NCI-H524 (cell line): ENCODE measurements around the gene NRXN3.

Experiments used
- DNase-seq, 2 experiments: peaks; one replicate each; lab custom pipeline; 2025; lab: John Stamatoyannopoulos, UW

The NRXN3 gene

DNA sequence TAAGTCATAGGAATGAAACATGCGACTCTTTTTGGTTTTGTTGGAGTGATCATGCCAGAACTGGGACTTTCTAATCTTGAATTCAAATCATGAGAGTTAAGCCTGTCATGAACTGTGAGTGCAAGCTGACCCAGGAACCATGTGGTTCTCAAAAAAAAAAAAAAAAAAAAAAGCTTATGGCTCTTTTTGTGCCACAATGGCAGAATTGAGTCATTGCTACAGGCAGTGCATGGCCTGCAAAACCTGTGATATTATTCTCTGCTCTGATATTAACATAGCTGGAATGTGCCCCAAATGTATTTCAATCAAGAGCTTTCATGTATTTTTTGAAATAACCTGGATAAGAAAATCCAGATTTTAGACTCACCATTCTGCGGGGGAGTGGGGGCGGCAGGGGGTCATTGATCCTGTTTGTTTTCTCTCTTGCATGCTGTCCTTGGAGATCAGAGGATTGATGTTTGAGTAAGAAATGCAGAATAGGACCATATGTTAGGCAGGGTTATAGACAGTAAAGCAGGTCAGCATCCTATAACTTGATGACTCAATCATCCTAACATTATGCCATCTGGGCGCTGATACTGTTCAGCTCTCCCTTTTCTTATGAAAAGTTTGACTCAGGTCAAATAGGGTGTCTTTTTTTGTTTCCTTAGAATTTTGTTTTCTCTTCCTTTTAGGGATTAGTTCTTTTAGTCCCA lies 1243.7 kb downstream of the NRXN3 start:
- peak; percentile 53 to 88 for DNase-seq

DNA sequence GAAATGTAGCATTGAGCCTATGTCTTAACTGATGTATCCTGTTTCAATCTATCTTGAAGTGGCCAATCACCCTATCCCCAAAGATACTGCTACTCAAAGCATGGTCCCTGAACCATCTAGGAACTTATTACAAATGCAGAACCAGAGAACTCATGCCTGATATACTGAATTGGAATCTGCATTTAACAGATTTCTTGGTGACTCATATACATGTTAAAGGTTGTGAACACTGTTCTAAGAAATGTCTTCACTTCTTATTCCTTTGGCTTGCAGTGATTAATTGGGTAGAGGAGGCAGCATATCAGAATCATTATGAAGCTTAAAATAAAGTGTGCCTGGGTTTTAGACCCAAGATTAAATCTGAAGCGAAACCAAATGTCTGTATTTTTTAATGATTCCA lies 1245.6 kb downstream of the NRXN3 start:
- no peak for DNase-seq

DNA sequence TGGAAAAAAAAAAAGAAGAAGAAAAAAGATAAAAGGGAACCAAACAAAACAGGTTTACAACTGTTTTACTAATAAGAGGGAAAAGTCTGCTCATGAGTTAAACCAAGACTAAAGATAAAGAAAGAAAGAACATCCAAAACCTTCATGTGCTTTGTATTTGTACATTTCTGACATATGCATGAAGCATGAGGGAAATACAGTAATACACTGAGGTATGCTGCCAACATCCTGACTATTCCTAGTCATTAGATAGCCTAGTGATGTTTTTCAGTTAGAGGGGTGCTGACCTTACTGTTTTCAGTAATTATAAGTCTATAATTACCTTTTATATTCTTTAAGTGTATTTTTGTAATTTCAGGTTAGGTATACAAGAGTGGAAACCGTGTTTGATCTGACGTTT lies 1247.8 kb downstream of the NRXN3 start:
- DNase-seq, result no peak

DNA sequence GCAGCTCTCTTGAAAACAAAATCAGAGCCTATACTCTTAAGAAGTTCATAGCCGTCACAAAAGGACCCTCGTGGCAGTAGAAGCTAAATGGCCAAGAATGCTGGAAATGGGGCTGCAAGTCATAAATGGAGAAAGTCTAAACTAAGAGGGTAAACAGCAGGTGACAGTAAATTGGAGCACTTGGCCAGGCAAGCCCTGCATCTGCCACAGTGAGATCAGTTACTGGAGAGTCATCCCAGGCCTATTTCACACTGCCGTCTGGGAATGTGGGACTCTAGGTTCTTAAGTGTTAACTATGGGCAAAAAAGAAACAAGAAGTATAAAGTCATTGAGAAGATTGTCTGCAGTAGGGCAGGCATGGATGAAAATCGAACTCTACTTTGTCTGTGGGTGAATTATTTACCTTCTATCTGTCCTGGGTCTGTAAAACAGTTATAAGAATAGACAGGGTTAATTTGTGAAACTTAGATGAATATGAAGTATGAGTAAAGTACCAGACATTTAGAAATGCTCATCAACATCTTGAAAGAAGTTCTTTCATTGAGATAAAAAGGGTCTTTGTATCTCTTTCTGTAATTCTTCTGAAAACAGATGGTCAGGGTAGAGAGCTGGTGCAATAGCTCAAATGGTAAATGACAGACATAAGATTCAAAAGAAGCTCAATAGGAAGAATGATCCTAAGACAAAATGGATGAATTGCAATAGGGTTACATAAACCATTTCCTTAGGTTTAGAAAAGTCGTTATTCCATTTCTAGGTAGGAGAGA lies 1248.7 kb downstream of the NRXN3 start:
- DNase-seq, result peak; percentile 43 to 79

DNA sequence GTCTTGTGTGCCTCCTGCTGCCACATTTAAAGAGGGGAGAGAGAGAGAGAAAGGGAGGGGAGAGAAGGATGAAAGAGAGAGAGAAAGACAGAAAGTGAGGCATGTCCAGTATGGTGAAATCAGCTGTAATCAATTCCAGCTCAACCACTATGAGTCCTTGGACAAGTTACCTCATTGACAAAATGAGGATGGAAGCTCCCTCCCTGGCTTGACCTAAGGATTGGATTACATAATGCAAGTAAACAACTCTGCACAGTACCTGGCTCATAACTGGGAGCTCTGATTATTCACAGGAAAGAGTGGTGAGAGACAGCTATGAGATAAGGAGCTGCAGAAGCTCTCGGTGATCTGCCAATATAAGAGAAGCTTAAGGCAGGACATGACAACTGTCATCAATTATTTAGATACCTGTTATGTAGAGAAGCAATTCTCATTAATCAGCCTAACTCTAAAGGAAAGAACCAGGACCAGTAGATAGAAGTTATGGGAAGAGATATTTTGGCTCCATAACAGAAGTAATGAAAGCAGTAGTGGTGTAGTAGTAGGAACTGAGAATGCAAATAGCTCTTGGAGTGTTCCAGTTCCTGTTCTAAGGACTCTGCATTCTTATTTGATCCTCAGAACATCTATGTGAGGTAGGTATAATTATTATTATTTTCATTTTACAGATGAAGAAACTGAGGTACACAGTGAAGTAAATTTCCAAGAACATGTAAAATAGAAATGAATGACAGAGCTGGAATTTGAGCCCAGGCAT lies 1249.6 kb downstream of the NRXN3 start:
- no peak for DNase-seq

DNA sequence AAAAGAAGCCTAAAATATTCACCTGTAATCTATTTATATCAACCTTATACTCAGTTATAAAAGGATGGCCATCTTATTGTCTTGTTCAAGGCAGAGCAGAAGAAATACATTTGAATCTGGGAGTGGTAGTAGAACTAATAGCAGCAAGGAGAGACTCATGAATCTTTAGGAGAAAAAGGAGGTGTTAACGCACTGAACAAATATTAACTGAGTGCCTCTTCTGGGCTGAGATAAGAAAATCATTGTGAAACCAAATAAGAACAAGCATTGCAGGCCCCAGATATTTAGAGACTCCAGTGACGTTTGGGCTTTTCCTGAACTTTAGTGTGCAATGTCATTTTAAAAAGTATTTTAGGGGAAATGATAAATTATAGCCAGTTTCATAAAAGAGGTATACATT lies 1250.6 kb downstream of the NRXN3 start:
- DNase-seq, result no peak

DNA sequence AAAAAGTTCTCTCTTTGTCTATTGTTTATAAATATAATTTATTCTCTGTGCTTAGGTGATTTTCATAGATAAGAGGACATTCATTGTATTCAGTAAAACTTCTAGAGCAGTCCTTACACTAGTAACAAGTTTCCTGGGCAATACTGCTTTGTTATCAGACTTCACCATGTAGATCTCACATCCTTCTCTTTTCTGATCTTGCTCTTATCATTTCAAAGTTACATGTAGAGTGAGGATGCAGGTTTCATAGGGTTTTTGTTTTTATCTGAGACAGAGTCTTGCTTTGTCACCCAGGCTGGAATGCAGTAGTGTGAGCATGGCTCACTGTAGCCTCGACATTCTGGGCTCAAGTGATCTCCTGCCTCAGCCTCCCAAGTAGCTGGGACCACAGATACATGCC lies 1251.6 kb downstream of the NRXN3 start:
- DNase-seq, result no peak

DNA sequence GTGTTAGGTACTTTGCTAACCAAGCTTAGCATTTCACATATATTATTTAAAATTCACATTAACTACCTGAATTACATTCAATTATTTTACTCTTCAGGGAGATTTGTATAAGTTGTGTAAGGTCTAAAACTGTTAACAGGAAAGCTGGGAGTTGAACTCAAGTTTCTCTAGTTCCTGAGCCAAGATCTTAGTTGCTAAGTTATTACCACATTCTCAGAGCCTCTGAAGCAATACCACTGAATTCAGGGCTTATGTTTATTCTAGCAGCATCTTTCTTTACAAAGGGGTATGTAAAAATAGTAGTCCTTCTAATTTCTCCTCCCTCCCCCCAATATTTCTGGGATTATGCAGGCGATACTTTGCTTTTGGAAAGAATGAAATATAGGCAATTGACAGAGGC lies 1254.3 kb downstream of the NRXN3 start:
- no peak for DNase-seq

DNA sequence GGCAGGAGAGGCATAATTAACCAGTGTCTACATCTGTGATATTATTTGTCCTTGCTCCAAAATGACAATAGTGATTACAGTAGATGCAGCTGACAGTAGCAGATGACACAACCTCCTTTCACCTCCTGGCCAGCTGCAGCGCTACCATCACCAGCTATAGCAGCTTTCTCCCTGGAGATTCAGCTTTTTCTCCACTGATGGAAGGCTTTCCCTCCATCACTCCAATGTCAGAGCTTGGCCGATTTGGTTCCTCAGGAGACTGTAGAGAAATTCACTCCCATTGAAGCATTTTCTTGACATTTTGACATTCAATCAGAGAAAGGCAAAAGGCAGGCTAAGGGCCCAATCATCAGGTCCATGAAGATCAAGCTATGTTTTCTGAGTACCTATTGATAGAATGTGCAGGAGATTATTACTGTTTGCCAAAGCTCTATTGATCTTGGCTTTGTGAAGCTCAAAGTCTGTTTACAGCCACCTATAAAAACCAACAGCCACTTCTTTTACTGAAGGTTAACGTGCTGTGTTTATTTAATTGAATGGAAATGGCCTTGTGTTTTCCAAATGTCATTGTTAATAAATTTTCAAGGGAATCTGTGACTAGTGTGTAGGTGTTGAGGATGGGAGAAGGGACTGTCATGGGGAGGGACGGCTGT lies 1256.1 kb downstream of the NRXN3 start:
- DNase-seq, result peak in 1 of 2 experiments; percentile 37

DNA sequence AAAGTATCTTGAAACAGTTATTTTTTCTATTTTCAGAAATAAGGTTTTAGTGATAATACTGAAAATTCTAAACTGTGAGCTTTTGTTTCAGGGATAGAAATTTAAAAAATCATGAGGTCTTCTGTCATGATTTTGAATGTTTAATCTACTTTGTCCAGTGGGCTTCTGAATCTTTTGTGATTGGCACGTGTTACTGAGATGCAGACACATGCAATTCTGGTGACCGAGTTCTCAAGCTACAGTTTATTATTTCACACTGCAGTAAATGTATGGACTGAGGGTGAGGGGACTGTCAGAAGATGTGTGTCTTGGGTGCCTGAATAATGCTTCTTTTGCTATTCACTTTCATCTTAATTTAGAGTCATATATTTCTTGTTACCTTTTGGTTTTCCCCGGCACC lies 1262.5 kb downstream of the NRXN3 start:
- DNase-seq, result no peak

DNA sequence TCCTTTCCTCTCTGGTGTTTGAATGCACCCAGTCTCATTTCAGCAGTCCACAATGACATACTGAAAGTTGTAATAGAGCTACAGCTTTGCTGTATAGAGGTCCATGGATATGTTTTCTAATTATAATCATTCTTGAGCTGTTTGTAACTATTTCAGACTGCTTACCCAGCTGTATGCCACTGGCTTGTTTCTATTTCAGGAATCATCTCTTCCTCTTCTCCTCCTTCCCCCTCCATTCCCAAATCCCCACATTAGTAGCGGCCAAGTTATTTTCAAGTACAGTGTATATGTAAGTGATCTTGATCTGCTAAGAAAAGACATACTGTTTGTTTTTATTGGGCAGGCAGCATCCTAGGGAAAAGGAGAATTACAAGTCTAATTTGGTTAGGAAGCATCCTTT lies 1266.2 kb downstream of the NRXN3 start:
- DNase-seq, result no peak

DNA sequence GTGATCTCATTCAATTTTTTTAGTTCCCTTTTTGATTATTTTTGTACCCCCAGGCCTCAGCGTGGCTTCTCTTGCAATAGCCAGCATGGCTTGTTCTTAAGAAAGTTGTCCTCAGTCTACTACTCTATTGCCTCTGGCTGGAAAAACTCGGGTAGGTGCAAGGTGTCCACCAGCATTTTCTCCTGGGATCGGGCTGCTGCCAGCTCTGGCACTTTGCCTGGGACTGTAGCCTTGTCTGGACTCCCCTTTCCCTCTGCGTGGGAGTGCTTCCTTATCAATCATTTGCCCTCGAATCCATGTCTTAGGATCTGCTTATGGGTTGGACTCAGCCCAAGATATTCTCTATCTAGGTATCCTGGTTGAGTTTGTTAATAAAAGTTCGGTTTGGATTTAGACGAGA lies 1267.8 kb downstream of the NRXN3 start:
- no peak for DNase-seq

DNA sequence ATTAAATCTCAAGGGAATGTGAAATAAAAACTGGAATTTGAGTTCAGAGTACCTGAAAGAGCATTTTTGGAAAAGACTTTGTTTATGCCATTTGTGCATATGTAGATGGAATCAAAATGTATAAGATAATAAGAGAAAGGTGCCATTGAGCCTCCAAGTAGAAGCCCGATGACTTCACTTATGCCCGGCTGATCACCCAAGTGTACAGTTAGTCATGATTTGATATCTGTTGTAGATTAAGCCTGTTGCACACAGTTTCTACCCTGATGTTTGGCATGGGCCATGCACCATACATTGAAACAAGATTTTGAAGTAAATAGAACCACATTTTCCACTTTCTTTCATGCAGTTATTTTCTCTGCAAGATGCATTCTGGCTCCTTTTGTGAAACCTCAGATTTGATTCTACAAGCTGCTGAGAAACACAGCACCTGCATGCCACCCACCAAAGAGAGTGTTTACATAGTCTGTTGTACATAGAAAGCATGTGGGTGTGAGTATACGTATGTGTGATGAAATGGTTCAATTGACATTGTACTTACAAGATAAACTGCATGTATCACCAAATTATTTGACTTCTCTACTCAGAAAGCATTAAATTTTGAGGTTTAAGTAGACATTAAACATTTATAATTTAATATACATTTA lies 1268.6 kb downstream of the NRXN3 start:
- DNase-seq, result no peak

DNA sequence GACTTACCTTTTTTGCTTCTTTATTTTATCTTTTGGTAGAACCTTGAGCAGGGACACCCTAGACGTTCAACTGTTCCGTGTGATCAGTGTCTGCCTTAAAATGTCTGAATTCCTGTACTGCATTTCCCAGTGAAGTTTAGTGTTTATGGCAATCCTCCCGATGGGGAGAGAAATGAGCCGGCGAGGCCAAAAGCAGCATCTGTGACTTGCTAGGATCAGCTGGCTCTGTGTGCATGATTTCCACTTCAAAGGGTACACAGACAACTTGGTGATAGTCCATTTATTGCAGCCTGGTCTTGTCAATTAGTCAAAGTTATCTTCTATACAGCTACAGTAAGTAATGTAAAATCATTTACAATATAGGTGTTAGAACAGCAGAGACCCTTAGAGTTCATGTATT lies 1272.6 kb downstream of the NRXN3 start:
- DNase-seq, result peak in 1 of 2 experiments; percentile 16

DNA sequence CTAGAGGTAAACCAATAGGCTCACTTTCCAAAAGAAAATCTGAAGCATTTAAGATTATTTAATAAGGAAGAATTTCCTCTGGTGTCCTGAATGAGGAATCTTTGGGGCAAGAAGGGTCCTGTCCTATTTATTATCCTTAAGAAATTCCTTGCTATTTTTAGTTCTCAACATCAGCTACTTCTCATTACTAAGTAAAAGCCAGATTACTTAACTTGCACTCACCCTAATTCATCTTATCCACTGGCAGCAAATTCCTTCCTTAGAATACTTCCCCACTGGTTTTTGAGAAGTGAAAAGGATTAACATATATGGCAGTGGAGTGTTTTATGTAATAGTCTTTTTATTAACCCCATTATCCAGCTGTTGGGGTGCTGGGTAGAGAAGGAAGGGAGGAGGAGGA lies 1273.4 kb downstream of the NRXN3 start:
- no peak for DNase-seq

DNA sequence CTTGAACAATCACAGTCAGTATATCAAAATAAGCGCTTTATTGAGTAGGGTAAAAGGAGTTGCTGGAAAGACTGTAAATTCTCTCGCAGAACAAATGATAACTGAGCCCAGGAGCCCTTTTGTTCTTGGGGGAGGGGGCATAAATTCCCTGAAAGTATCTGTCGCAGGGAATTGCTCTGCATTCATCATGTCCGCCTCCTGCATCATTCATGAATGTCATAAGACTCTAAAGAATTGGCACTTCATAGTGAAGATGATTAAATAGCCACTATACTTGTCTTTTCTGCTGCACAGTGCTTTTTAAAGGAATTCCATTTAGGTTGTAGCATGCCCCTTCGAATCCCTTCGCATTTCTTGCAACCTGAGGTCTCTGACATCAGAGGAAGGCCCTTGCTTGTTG lies 1278.8 kb downstream of the NRXN3 start:
- no peak for DNase-seq

DNA sequence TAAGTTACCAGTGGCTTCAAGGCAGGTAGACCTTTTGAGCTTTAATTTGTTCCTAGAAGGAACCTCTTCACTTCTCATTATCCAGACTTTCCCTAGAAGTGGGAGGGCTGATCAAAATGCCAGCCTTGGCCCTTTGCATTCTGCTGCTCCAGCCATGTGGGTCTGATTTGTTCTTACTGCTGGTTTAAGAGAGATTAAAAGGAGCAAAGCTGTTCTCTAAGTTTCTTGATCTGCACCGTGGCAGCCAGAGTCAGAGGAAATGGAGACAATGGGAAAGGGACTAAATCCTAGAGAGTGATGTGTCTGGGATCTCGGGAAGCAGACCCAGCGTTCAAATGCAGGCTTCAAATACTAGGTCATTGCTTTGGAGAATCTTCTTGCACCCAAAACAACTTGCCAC lies 1281.4 kb downstream of the NRXN3 start:
- DNase-seq, result peak; percentile 17 to 62

DNA sequence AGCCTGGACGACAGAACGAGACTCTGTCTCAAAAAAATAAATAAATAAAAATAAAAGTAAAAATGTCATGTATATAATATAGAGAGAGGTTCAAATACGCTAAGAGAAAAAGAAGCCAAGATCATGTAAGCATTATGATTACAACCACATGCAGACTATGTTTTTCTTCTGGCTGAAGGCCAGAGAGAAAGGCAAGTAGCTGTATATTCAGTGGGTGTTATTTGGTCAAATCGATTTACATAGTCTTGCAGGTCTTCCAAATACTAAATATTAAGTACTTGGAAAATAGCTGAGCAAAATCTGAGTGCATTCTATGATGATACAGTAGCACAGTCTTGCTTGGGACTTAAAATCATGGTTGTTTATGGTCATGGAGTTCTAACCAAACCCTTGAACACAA lies 1283.1 kb downstream of the NRXN3 start:
- no peak for DNase-seq

DNA sequence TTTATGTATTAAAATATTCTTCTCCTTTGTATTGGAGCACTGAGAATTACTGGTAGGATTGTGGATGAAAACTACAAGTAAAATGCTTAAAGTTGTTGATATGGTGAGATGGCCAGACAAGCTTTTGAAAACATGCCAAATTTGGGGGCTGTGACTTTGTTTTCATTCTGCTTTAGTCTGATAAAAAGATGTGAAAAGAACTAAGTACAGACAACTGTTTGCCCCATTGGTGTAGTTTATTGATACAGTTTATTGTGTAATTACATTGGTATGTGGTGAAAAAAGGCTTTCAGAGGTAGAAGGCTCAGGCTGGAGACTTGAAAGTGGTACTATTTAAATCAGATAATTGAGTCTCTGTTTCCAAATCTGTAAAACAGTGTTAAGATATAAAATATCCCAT lies 1294.3 kb downstream of the NRXN3 start:
- no peak for DNase-seq

DNA sequence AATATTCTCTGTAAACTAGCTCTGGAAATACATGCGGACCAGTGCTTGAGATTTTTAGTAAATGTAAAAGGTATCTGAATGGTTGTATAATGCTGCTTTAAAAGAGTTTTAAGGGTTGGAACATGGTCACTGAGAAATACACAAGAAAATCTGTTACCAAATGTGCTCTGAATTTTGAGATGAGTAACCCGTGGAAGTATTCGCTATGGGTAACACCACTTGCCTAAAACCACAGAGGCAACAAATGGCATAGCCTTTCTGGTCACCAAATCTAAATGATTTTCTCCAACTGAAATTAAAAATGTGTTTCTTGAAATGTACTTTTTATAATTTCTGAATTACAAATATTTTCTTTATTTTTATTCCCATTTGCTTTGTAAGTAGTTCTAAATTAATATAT lies 1295.5 kb downstream of the NRXN3 start:
- DNase-seq, result no peak

DNA sequence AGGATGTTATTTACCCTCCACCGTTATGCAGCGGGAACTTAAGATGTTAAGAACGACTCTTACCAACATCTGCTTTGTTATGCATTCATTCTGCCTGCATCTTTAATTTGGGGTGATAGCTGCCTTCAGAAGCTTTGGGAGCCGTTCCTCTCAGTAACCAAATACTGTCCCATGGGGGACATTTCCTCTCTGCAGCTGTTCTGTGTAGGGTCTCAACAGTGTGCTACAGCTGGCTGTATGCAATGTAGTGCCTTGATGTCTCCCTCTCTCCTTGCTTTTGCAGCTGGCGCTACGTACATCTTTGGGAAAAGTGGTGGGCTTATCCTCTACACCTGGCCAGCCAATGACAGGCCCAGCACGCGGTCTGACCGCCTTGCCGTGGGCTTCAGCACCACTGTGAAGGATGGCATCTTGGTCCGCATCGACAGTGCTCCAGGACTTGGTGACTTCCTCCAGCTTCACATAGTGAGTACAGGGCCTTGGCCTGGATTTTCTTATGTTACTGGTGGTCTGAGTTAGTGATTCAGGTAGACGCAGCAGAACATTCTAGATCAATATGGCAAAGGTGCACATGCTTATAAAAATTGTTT lies 1296.9 kb downstream of the NRXN3 start:
- peak in 1 of 2 experiments; percentile 40 for DNase-seq

DNA sequence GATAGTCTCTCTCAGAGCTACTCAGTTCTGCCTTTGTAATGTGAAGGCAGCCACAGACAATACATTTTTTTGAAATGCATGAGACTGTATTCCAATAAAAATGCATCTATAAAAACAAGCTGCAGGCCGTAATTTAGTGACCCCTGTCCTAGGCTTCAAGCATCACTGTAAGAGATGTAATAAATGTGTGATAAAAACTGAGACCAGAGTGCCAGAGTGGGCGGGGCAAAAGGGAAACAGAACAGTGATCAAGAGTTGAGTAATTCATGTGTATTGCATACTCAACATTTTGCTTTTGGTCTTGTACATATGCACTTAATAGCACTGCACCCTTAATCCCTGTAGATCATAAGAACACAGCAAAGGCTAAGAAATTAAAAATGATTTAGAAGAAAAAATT lies 1297.7 kb downstream of the NRXN3 start:
- DNase-seq, result no peak
